HUES6 (cell line): ENCODE measurements around the gene ASB7.

Experiments used
- H3K27ac ChIP-seq: 2 replicates; pipeline ENCODE4 v1.7.0; 2013; ENCODE audit warnings: low read depth, mild to moderate bottlenecking, low read length, inconsistent platforms
- H3K27me3 ChIP-seq: 2 replicates; pipeline ENCODE4 v1.6.1; 2013; ENCODE audit warnings: low read length; ENCODE audit not compliant: control insufficient read depth, insufficient read depth
- H3K36me3 ChIP-seq: 2 replicates; pipeline ENCODE4 v1.6.1; 2013; ENCODE audit warnings: low read length; ENCODE audit not compliant: control insufficient read depth, insufficient read depth
- H3K4me1 ChIP-seq: 2 replicates; pipeline ENCODE4 v1.6.1; 2013; ENCODE audit warnings: low read length; ENCODE audit not compliant: control insufficient read depth, insufficient read depth
- H3K4me3 ChIP-seq: 2 replicates; pipeline ENCODE4 v1.5.1; 2013; ENCODE audit warnings: low read depth, low read length
- H3K9ac ChIP-seq: one replicate; pipeline ENCODE4 v1.6.1; 2013; ENCODE audit warnings: mild to moderate bottlenecking, low read length
- H3K9me3 ChIP-seq: 2 replicates; pipeline ENCODE4 v1.6.1; 2013; ENCODE audit warnings: low read depth, low read length; ENCODE audit not compliant: control insufficient read depth, insufficient read depth

Gene ASB7

GRCh38 chr15:100692671-100693070 lies 90.3 kb downstream of the ASB7 start:
- Histone ChIP-seq H3K27me3 (no peaks in the 10 kb centered on the region), H3K27ac (no peak overlapping the region), H3K9me3 (no peaks in the 10 kb centered on the region), H3K9ac (no peak overlapping the region), H3K4me1 (no peaks in the 10 kb centered on the region), H3K36me3 (no peaks in the 10 kb centered on the region), H3K4me3 (no peak overlapping the region)

GRCh38 chr15:100693451-100693850 lies 91.1 kb downstream of the ASB7 start:
- H3K27me3 ChIP-seq = no peaks in the 10 kb centered on the region
- H3K4me1 ChIP-seq = no peaks in the 10 kb centered on the region
- H3K4me3 ChIP-seq = no peak overlapping the region
- no peaks in the 10 kb centered on the region for H3K36me3 ChIP-seq
- no peak overlapping the region for H3K9ac ChIP-seq
- H3K9me3 ChIP-seq = no peaks in the 10 kb centered on the region
- H3K27ac ChIP-seq = no peak overlapping the region

GRCh38 chr15:100694381-100695021 lies 92.1 kb downstream of the ASB7 start:
- Histone ChIP-seq H3K4me1 (no peaks in the 10 kb centered on the region), H3K36me3 (no peaks in the 10 kb centered on the region), H3K4me3 (no peak overlapping the region), H3K27ac (no peak overlapping the region), H3K9me3 (no peaks in the 10 kb centered on the region), H3K9ac (no peak overlapping the region), H3K27me3 (no peaks in the 10 kb centered on the region)

GRCh38 chr15:100695048-100695447 lies 92.7 kb downstream of the ASB7 start:
- Histone ChIP-seq H3K9ac (no peak overlapping the region), H3K9me3 (no peaks in the 10 kb centered on the region), H3K27me3 (no peaks in the 10 kb centered on the region), H3K4me1 (no peaks in the 10 kb centered on the region), H3K36me3 (no peaks in the 10 kb centered on the region), H3K27ac (no peak overlapping the region), H3K4me3 (no peak overlapping the region)

- Histone ChIP-seq H3K27me3 (no peaks in the 10 kb centered on the region), H3K27ac (no peak overlapping the region), H3K4me1 (no peaks in the 10 kb centered on the region), H3K36me3 (no peaks in the 10 kb centered on the region), H3K4me3 (no peak overlapping the region), H3K9ac (no peak overlapping the region), H3K9me3 (no peaks in the 10 kb centered on the region)
Observed at GRCh38 chr15:100696452-100696851, 94.1 kb downstream of the ASB7 start.
